DND-41 (cell line): Measurements from ENCODE around the gene FBN1.

Source experiments
- CTCF ChIP-seq: IDR thresholded peaks from 2 replicates; pipeline ENCODE4 v1.5.1; 2012; ENCODE audit warnings: borderline replicate concordance, low read length, moderate library complexity, mild to moderate bottlenecking; ENCODE audit not compliant: poor library complexity, severe bottlenecking; ENCODE audit errors: extremely low read depth
- EZH2 ChIP-seq: IDR thresholded peaks from 3 replicates; pipeline ENCODE4 v1.6.1; 2012; ENCODE audit warnings: borderline replicate concordance, low read depth, mild to moderate bottlenecking, moderate library complexity, low read length, inconsistent platforms; ENCODE audit not compliant: severe bottlenecking

- TF ChIP-seq CTCF: no peak
- no peak for TF ChIP-seq EZH2
These were observed 218.0 kb downstream of the FBN1 start for GRCh38 chr15:48427479-48427878.
